AG04449 (cell line): ENCODE results near the gene HIVEP3.

Experiments
- CTCF ChIA-PET: fragments of 350-600 bp; formaldehyde crosslinking; extraction: SDS; loops from one replicate; lab custom pipeline; 2021; ENCODE audit warnings: antibody characterized with exemption; lab: Yijun Ruan, JAX
- POLR2A ChIA-PET: fragments of 400-600, 350-600 bp; formaldehyde crosslinking; extraction: SDS; loops from one replicate; lab custom pipeline; 2020; ENCODE audit warnings: antibody characterized with exemption, inconsistent platforms; lab: Yijun Ruan, JAX
- DNase-seq: peaks from one replicate; pipeline ENCODE4 v3.0.0-alpha.2; 2010; ENCODE audit warnings: low read depth, low spot score
- H3K4me3 ChIP-seq: 2 replicates; pipeline ENCODE4 v1.5.1; 2011; ENCODE audit warnings: low read depth, mild to moderate bottlenecking, control low read depth, low read length
- TF ChIP-seq, protein P1 (sequence below): IDR thresholded peaks from one replicate; pipeline ENCODE4 v1.5.1; 2011; ENCODE audit warnings: mild to moderate bottlenecking, moderate library complexity, low read length, control low read depth, inconsistent platforms; ENCODE audit not compliant: insufficient read depth; ENCODE audit errors: missing control alignments

Gene HIVEP3

DNA sequence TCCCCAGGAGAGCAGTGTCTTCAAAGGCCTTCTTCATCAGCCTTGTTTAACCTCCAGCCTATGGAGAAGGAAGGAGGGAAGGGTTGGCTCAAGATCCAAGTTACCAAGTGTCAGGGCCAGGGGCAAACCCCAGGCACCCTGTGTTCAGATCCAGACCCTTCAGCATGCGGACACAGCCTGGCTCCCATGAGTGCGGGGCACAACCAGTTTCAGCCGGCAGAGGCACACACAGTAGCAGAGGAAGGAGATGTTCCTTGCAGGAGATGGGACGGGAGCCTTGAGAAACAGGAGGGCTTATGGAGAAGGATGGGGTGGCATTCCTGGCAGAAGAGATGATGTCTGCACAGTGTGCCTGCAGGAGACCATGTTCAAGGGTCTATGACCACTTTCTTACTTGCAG is 272.5 kb downstream of the HIVEP3 start:
- DNase-seq: no peak
- TF ChIP-seq, protein P1, sequence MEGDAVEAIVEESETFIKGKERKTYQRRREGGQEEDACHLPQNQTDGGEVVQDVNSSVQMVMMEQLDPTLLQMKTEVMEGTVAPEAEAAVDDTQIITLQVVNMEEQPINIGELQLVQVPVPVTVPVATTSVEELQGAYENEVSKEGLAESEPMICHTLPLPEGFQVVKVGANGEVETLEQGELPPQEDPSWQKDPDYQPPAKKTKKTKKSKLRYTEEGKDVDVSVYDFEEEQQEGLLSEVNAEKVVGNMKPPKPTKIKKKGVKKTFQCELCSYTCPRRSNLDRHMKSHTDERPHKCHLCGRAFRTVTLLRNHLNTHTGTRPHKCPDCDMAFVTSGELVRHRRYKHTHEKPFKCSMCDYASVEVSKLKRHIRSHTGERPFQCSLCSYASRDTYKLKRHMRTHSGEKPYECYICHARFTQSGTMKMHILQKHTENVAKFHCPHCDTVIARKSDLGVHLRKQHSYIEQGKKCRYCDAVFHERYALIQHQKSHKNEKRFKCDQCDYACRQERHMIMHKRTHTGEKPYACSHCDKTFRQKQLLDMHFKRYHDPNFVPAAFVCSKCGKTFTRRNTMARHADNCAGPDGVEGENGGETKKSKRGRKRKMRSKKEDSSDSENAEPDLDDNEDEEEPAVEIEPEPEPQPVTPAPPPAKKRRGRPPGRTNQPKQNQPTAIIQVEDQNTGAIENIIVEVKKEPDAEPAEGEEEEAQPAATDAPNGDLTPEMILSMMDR: no peak
- POLR2A ChIA-PET: no interaction called here
- CTCF ChIA-PET: no interaction called here
- H3K4me3 ChIP-seq: no peak overlapping the region

DNA sequence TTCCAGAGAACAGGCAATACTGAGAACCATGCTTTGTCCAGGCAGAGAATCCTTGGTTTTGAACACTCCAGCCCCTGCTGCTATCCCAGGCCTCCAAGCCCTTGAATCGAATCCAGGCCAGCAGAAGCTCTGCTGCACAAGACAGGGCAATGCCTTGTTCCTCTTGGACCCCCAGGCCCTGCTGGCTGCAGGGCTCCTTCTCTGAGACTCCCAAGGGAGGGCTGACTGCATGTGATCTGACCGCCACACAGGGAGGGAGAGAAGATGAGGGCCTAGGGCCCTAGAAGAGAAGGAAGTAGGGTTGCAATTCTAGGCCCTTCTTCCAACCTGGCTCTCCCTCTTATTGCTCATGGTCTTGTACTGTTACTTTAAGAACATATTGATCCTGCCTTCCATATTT is 273.7 kb downstream of the HIVEP3 start:
- DNase-seq: no peak
- POLR2A ChIA-PET: no interaction called here
- TF ChIP-seq, protein P1: no peak
- CTCF ChIA-PET: interaction anchor here (1.4 kb wide), 1 partner anchor 8 kb away, joined by 4 read pairs; no protein-coding TSS in a partner anchor
- no peak overlapping the region for H3K4me3 ChIP-seq

DNA sequence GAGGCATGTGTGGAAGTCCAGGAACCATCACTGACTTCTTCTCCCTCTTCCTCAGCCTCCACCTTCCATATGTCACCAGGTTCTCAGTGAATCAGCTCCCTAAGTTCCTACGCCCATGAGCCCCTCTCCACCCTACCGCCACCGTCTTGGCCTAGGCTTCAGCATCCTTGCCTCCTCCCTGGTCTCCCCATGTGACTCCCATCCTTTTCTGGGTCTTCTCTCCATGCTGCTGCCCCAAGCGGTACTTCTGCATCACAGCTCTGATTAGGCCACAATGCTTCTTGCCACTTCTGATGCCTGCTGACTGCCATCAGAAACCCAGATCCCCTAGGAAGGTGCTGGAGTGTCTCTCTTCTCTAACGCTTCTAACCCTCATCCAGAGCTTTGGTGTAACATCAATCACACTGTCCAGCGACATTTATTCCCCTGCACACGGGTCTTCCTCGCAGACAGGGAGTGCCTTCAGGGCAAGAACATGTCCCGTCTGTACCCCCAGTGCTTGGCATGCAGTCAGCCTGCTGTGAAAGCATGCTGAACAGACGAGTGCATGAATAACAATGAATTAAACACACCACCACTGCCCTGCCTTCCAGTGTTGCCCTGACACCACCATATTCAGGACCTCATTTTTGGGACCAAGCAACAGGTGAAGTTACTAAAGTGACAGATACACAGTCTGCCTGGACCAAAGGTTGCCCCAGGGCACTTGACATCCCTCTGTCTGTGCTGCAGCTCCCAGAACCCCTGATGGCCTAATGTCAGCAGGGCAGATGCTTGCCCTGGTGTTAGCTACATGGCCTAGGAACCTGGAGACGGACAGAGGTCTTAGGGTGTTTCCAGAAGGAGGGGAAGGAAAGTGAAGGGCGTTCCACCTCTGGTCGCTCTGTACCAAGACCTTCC is 275.6 kb downstream of the HIVEP3 start:
- POLR2A ChIA-PET: no interaction called here
- CTCF ChIA-PET: interaction anchor here (1.4 kb wide), 1 partner anchor 12 kb away, joined by 3 read pairs; no protein-coding TSS in a partner anchor

DNA sequence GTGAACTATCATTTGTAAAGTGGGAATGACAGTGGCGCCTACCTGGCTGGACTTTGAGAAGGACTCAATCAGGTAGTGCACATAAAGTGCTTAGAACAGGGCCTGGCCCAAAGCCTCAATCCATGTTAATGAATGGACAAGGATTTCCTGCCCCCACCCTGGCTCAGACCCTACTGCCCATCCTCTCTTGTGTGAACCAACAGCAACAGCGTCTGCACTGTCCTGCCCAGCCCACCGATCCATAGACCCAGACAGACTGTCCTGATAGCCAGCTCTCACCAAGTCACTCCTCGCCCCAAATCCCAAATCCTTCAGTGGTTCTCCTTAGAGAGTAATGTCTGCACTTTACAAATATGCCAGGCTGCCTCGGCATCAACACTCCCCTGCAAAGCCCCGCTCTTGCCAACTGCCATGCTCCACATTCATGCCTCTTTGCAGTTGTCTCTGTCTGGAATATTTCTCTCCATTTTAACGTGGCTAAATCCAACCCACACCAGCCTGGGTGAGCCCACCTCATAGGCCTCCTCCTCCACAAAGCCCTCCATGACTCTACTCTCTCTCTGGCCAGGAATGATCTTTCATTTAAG is 276.7 kb downstream of the HIVEP3 start:
- CTCF ChIA-PET: interaction anchor here (1.4 kb wide), 1 partner anchor 13 kb away, joined by 3 read pairs; no protein-coding TSS in a partner anchor
- no peak for DNase-seq
- POLR2A ChIA-PET: no interaction called here
- TF ChIP-seq, protein P1: no peak
- H3K4me3 ChIP-seq: no peak overlapping the region

More for the DNA sequence above, 275.6 kb downstream of the HIVEP3 start:
- no peak for DNase-seq
- H3K4me3 ChIP-seq: no peak overlapping the region
- TF ChIP-seq, protein P1: no peak

DNA sequence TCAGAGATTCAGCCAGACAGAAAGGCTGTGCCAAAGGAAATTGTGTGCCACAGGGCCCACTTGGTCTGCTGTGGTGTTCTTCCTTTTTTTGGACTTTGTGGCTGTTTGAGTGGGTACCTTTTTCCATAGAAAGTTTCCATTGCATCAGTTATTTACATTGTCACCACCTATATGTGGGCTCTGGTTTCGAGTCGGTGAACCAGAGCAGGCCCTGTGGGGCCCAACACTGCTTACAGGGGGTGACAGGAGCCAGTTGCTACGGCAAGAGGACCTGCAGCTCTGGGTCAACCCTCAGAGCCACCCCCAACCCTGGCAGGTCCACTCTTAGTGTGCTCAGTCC is 277.3 kb downstream of the HIVEP3 start:
- TF ChIP-seq, protein P1: no peak
- H3K4me3 ChIP-seq: no peak overlapping the region
- CTCF ChIA-PET: no interaction called here
- POLR2A ChIA-PET: no interaction called here
- no peak for DNase-seq
